Colonic mucosa (tissue), 4 donors: Measurements from ENCODE around the gene FSD1L. TPM values are rescaled to one million over a fixed set of nuclear protein-coding genes. Genes with fewer than 3 reads are reported as not detected.

Source experiments
- DNase-seq: peaks from one replicate; pipeline ENCODE4 v3.0.0-alpha.2; 2020
- H3K27ac ChIP-seq: fragments of 200-600 bp; one replicate; pipeline ENCODE4 v1.8.0; 2021
- H3K27me3 ChIP-seq: fragments of 200-600 bp; one replicate; pipeline ENCODE4 v1.8.0; 2021
- H3K36me3 ChIP-seq: fragments of 200-600 bp; one replicate; pipeline ENCODE4 v1.8.0; 2021
- H3K4me1 ChIP-seq: fragments of 200-600 bp; one replicate; pipeline ENCODE4 v1.8.0; 2021; ENCODE audit warnings: mild to moderate bottlenecking
- H3K4me3 ChIP-seq: fragments of 200-600 bp; one replicate; pipeline ENCODE4 v1.8.0; 2021
- H3K9ac ChIP-seq, 2 donors: one replicate each; pipeline ENCODE4 v1.7.0; 2013; ENCODE audit warnings: control low read depth in 2 of 2, low read depth in 2 of 2, low read length in 2 of 2
- H3K9me3 ChIP-seq: fragments of 200-600 bp; one replicate; pipeline ENCODE4 v1.8.0; 2021
- intact Hi-C: fragments of 100-400 bp; cut with DNase I; formaldehyde crosslinking; loops from one replicate; pipeline ENCODE4 v1.14.1; 2022
- total RNA-seq, 2 donors: library from RNA; stranded (reverse); fragmentation: NEBNext Ultra II Directional in 1 of 2; extraction: Animal tissue kit (Norgen Biotek cat#: 25700) in 1 of 2; gene quantifications; one replicate each; pipeline ENCODE4 v1.2.1, GENCODE V29; 2021
- TF ChIP-seq, protein P1 (sequence below): fragments of 200-600 bp; IDR thresholded peaks from one replicate; pipeline ENCODE4 v1.8.0; 2022; ENCODE audit warnings: antibody characterized with exemption, mild to moderate bottlenecking
- donor health status: healthy.
- donor health status: DM: no; HTN: no; CAD: no.
- donor health status: DM: no; HTN: no; CAD: no.

The FSD1L gene
- total RNA-seq, 2 donors from 2014 or later = 4.3 to 6.0 TPM

DNA sequence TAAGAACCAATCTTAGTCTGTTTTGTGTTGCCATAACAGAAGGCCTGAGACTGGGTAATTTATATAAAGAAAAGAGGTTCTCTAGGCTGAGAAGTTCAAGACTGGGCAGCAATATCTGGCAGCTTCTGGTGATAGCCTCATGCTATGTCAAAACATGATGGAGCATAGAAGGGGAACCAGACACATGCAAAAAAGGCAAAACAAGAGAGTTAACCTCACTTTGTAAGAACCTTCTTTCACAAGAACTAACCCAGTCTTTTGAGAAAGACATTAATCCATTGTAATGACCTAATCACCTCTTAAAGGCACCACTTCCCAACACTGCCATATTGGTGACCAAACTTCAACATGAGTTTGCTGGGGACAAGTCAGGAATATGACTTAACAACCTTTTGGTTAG, 37.3 kb downstream of the FSD1L start:
- Histone ChIP-seq H3K9ac (no peak overlapping the region), H3K27me3 (no peaks in the 10 kb centered on the region), H3K27ac (no peak overlapping the region), H3K4me1 (no peaks in the 10 kb centered on the region), H3K36me3 (no peaks in the 10 kb centered on the region), H3K9me3 (no peaks in the 10 kb centered on the region), H3K4me3 (no peak overlapping the region)
- TF ChIP-seq, protein P1, sequence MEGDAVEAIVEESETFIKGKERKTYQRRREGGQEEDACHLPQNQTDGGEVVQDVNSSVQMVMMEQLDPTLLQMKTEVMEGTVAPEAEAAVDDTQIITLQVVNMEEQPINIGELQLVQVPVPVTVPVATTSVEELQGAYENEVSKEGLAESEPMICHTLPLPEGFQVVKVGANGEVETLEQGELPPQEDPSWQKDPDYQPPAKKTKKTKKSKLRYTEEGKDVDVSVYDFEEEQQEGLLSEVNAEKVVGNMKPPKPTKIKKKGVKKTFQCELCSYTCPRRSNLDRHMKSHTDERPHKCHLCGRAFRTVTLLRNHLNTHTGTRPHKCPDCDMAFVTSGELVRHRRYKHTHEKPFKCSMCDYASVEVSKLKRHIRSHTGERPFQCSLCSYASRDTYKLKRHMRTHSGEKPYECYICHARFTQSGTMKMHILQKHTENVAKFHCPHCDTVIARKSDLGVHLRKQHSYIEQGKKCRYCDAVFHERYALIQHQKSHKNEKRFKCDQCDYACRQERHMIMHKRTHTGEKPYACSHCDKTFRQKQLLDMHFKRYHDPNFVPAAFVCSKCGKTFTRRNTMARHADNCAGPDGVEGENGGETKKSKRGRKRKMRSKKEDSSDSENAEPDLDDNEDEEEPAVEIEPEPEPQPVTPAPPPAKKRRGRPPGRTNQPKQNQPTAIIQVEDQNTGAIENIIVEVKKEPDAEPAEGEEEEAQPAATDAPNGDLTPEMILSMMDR = no peak
- no peak for DNase-seq
- intact Hi-C loops = no loop called here

DNA sequence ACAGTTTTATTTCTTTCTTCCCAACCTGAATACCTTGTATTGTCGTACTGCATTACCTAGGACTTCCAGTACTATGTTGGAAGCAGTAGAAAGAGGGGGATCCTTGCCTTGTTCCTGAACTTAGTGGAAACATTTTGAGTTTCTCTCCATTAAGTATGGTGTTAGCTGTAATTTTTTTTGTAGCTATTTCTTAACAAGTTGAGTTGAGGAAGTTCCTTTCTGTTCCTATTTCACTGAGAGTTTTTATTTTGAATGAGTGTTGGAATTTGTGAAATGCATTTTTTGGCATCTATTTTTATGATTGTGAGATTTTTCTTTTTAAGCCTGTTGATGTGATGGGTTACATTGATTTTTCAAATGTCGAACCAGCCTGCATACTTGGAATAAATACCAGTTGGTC, 49.0 kb downstream of the FSD1L start:
- intact Hi-C loops = no loop called here
- DNase-seq = no peak
- Histone ChIP-seq H3K4me1 (no peaks in the 10 kb centered on the region), H3K27me3 (no peaks in the 10 kb centered on the region), H3K4me3 (no peak overlapping the region), H3K9me3 (no peaks in the 10 kb centered on the region), H3K9ac (no peak overlapping the region), H3K27ac (no peak overlapping the region), H3K36me3 (no peaks in the 10 kb centered on the region)
- TF ChIP-seq, protein P1 = no peak

DNA sequence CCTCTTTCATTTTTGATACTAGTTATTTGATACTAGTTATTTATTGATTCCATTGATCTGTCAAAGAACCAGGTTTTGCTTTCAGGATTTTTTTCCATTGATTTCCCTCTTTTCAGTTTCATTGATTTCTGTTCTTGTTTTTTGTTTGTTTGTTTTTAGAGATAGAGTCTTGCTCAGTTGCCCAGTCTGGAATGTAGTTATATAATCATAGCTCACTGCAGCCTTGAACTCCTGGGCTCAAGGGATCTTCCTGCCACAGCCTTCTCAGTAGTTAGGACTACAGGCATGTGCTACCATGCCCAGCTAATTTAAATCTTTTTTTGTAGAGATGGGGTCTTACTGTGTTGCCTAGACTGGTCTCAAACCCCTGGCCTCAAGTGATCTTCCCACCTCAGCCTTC, 49.9 kb downstream of the FSD1L start:
- Histone ChIP-seq H3K9ac (no peak overlapping the region), H3K4me1 (no peaks in the 10 kb centered on the region), H3K27ac (no peak overlapping the region), H3K4me3 (no peak overlapping the region), H3K9me3 (no peaks in the 10 kb centered on the region), H3K36me3 (no peaks in the 10 kb centered on the region), H3K27me3 (no peaks in the 10 kb centered on the region)
- TF ChIP-seq, protein P1 = no peak
- DNase-seq = no peak
- intact Hi-C loops = no loop called here

DNA sequence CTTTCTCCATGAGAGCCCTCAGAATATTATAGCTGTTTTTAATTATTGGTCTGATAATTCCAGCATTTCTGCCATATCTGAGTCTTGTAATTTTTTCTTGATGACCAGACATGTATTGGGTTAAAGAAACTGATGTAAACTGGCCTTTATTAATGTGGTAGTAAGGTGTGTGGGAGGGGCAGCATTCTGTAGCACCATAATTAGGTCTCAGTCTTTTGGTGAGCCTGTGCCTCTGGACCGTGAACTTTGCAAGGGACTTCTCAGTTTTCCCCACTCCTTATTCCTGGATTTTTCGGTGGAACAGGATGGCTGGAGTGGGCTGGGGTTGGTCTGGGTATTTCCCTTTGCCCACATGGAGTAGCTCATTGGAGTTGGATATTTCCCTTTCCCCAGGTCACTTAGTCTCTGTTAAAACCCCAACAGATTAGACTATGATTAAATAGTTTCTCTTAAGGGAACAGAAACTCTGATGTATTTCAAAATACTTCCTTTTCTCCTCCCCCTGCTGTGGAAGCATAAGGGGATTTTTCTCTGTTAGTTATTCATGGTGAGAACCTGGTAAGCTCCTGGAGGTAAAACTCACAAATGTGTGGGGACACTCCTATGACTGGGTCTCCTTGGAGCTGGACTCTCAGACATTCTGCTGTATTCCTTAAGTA, 52.4 kb downstream of the FSD1L start:
- TF ChIP-seq, protein P1 = no peak
- Histone ChIP-seq H3K27ac (no peak overlapping the region), H3K27me3 (no peaks in the 10 kb centered on the region), H3K4me3 (no peak overlapping the region), H3K36me3 (no peaks in the 10 kb centered on the region), H3K4me1 (no peaks in the 10 kb centered on the region), H3K9me3 (no peaks in the 10 kb centered on the region), H3K9ac (no peak overlapping the region)
- intact Hi-C loops = no loop called here
- DNase-seq = no peak

DNA sequence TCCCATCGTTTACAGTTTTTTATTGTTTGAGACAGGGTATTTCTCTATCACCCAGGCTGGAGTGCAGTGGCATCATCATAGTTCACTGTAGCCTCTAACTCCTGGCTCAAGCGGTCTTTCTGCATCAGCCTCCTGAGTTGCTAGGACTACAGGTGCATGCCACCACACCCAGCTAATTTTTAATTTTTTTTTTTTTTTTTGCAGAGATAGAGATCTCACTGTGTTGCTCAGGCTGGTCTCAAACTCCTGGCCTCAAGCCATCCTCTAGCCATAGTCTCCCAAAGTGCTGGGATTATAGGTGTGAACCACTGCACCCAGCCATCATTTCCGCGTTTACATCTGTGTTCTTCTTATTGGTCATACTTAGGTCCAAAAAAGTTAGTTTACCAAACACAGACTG, 53.6 kb downstream of the FSD1L start:
- Histone ChIP-seq H3K27ac (no peak overlapping the region), H3K4me3 (no peak overlapping the region), H3K4me1 (no peaks in the 10 kb centered on the region), H3K27me3 (no peaks in the 10 kb centered on the region), H3K9me3 (no peaks in the 10 kb centered on the region), H3K9ac (no peak overlapping the region), H3K36me3 (no peaks in the 10 kb centered on the region)
- intact Hi-C loops = no loop called here
- no peak for DNase-seq
- TF ChIP-seq, protein P1 = no peak
